Measurements from ENCODE around the gene TRIM37.
"Not testable (repeated sequence)": the region's sequence is repeated elsewhere in the genome, so short reads cannot be mapped to it uniquely, and the experiment has no call there.

GRCh38 chr17:58957725-58958073 is 149.0 kb downstream of the TRIM37 start:
- TF ChIP-seq CTCF (IDR thresholded peaks at IDR 0.05; ENCODE audit: borderline replicate concordance, extremely low read depth, low read length, poor library complexity, severe bottlenecking); EZH2 (IDR thresholded peaks at IDR 0.05; ENCODE audit: borderline replicate concordance, low read depth, low read length, severe bottlenecking): not testable (repeated sequence)

Measured in DND-41 (cell line).